NCI-H1436 (cell line): Measurements from ENCODE around the gene DYRK2.

Experiments
- DNase-seq: peaks from one replicate; lab custom pipeline; 2025; lab: John Stamatoyannopoulos, UW

Gene DYRK2

DNA sequence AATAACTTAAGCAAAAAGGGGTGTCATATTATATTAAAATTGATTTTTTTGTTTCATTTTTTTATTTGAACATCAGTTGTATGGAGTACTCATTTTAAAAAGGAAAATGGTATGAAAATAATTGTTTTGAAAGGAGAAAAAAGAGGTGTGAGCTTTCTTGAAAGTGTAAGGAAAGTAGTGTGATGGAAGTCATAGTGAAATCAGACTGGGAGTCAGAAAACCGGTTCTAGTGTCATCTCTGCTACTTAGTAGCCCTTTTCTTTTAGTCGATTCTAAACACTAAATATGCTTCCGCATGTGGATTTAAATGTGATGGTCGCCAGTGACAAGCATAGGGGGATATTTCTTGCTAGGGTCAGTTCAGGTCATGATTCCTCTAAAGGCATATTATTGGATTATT is 1.8 kb upstream of the DYRK2 start:
- DNase-seq: no peak

DNA sequence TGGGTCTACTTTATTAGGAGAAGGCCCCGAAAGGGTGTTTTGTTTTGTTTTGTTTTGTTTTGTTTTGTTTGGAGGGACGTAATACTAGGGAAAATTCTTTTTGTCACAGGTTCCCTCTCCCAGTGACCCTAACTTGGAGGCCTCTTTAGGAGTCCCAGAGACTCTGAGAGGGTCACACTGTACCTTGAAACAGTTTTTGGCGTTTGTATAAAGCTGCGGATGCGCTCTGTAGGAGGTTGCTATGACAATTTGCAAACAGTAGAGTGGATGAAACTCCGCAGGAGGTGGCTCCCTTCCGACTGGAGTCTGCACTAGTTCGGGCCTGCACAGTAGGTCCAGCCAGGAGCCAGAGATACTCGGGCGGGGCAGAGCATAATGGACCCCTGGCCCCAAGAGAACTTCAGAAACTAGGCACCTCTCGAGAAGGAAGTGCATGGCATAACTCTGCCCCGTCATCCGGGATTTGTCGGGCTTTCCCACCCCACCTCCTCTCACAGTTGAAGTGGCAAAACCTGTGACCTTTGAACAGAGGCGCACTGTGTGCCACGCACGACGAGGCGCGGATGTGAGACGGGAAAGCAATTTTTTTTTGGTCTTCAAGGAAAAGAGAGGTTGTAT is 1.3 kb upstream of the DYRK2 start:
- DNase-seq: no peak

DNA sequence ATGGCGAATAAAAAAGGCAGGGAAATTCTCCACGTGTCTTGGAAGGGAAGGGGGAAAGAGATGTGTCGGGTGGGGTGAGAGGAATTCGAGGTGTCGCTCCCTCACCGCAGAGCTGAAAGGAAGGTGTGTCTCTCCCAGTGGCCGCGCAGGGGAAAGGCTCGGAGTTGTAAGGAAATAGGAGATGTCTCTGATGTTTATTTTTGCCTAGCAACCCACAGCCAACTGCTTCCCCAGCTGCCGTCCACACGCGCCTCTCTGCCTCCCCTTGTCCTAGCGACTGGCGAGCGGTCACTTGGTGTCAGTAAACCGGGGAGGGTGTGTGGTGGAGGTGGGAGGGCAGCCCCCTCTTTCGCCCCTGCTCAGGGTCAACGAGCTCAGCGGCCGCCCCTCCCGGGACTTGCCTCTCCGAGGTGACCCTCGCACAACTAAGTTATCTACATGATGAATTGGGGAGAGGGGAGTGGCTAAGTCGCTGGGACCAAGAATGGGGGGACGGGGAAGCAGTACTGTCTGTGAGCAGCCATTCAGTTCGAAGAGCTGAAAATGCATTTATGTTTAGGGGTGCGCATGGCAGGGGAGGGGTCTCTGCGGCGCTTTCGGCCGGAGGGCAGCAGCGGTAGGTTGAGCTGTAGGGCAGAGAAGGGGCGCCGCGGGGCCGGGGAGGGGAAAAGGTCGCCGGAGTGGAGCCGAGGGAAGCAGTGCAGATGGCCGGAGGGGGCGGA is 585 bp upstream of the DYRK2 start:
- peak; percentile 65 for DNase-seq

DNA sequence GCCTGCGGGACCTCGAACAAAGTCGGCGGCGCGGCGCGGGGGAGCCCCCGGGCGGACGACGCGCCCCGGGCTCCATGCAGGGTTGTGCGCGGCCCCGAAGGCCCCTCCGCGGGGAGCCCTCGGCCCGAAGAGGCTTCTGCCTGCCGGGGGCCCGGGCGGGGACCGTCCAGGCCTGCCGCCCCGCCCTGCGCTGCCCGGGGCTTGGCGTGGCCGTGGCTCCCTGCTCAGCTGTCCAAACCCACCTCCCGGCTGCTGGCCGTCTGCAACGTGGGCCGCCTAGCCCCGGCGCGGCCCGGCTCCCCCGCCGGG is 670 bp downstream of the DYRK2 start:
- no peak for DNase-seq

DNA sequence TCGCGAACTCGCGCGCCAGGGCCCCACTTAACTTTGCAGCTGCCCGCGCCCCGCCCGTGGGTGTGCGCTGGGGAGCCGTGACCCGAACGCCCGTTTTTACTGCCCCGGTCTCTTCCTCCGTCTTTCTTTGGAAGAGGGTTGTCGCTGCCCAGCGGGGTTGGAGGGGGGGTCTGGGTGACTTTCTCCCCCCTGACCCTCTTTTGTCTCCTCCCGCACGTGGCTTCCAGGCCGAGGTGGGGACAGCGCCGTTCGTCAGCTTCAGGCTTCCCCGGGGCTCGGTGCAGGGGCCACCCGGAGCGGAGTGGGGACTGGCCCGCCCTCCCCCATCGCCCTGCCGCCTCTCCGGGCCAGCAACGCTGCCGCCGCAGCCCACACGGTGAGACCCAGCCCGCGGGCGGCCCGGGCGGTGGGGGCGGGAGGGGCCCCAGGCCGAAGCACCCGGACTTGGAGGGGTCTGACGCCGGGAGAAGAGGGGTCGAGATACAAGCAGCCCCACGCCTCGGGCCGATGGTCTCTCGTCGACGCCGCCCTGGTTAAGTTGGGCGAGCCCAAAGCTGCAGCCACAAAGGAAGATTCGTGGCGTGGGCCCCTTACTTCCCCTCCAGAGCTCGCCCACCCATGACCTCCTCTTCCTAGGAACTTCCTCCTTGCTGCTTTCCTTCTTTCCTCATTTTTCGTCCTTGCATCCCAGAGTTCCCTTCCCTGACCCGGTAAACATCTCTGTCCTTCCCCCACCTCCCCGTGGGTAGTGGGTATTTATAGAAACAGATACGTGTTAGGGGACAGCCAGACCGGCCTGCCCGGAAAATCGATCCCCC is 1.2 kb downstream of the DYRK2 start:
- no peak for DNase-seq

DNA sequence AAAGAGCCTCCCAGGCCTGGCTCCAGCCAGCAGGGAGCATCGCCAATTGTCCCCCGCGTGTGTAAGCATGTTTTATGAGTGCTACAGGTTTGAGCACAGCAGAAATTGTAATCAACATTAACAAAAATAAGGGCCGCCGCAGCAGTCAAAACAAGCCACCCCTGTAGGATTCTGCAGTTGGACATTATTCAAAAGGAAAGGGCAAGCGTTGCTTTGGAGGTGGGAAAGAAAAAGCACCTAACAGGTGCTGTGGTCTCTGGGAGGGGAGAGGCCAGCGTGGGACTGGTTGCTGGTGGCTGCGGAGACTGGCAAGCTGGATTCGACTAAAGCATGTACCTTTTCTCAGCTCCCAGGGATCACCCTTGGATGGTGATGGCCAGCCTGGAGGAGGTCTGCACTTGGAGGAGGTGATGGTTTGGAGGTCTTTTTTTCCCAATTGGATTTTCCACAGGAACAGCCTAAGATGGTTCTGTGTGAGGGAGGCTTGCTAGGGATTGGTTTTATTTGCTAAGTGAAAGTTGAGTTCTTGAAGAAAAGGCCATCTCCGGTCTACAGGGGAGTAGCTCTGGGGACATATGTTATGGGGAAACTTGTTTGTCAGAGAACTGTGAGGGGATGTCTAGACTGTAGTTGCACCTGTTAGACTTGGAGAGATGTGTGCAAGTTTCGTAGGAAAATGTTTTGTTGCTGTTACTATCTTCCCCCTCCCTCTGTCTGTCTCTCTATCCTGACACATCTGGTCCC is 2.0 kb downstream of the DYRK2 start:
- no peak for DNase-seq

DNA sequence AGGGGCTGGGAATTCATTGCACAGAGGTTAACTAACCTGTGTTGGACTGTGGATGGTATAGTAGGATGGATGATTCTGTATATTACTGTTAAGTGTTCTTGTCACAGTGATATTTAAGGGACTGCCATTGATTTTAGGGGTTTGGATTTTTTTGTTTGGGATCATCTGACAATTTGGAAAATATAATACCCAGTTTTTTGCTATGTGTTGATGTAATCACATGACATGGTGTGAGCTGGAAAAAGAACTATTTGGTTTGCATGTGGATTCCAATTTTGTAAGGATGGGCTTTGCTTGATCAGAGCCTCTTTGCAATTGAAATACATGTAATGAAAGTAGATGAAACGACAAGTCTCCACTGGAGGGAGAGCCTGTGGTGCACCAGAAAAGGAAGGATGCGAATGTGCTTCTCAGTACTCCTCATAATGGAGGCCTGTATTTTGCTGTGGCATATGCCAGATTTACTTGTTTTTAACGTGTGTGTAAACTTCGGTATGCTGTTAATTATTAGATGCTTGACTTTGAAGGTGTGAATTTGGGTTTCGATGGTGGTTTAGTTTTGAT is 2.7 kb downstream of the DYRK2 start:
- no peak for DNase-seq

DNA sequence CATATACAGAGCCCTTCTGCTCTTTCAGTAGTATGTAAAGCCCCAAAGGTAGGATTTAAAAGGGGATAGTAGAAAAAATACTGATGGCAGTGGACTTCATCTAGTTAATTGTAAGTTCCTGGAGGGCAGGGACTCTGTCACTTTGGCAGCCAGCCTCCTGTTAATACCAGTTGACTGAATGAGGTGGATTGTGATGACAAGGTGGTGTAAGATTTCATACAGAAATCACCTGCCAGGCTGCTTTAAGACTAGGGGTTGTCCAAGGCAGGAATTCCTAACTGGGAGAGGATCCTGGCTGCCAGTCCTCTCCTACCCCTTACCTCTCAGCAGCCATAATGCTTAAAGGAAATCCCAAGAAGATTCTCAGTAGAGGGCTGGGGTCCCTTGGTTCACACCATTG is 7.3 kb downstream of the DYRK2 start:
- no peak for DNase-seq

DNA sequence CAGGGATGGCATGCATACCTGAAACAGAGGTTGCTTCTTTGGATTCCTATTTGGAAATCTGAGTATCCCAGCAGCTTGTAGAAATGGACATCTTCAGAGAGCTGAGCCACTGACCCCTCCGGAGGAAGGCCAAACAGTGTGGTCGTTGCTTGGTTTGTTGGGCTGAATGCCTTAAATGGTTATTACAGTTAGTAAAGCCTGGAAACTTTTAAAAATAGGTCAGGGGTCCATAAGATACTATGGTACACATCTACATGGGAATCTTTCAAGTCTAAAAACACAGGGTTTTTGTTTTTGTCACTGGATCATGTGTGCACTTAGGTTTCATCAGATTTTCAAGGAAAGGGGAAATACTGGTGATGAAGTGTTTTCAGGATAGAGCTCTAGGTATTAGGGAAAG is 7.7 kb downstream of the DYRK2 start:
- no peak for DNase-seq

DNA sequence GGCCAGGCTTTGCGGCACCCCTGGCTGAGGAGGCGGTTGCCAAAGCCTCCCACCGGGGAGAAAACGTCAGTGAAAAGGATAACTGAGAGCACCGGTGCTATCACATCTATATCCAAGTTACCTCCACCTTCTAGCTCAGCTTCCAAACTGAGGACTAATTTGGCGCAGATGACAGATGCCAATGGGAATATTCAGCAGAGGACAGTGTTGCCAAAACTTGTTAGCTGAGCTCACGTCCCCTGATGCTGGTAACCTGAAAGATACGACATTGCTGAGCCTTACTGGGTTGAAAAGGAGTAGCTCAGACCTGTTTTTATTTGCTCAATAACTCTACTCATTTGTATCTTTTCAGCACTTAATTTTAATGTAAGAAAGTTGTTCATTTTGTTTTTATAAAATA is 9.9 kb downstream of the DYRK2 start:
- DNase-seq: no peak

DNA sequence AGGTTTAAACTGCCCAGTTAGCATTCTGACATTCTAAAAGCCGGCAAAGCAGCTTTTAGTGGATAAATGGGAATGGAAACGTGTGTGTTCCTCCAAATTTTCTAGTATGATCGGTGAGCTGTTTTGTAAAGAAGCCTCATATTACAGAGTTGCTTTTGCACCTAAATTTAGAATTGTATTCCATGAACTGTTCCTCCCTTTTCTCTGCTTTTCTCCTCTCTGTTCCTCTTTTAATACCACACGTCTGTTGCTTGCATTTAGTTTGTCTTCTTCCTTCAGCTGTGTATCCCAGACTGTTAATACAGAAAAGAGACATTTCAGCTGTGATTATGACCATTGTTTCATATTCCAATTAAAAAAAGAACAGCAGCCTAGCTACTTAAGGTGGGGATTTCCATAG is 10.7 kb downstream of the DYRK2 start:
- no peak for DNase-seq

DNA sequence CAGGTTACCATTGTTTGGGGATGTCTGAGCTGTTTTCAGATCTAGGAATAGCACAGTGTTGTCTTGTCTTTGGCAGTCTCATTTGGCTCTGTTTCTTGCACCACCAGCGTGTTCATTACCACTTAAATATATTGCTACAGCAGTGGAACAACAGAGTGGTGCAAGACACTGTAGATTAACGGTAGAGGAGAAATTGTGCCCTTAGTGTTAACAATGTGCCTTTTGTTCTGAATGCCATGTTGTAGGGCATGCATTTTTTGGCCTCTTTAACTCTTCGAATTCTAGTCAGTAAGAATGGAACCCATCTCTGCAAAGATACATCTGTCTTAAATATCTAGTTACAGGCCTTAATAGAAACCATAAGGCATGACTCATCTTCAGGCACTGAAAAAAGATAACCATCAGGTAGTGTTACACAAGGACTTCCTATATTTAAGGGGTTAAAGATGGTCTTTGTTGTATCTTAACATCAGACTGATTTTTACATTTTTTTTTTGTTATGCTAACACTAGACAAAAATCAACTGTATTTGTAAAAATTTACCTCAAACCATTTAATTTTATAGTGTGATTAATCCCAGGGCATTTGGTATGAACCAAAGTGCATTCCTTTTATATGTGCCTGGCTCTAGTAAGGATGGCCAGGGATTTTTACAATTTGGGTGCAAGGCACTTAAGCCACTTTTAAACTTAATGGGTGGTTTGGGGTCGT is 12.9 kb downstream of the DYRK2 start:
- DNase-seq: no peak

DNA sequence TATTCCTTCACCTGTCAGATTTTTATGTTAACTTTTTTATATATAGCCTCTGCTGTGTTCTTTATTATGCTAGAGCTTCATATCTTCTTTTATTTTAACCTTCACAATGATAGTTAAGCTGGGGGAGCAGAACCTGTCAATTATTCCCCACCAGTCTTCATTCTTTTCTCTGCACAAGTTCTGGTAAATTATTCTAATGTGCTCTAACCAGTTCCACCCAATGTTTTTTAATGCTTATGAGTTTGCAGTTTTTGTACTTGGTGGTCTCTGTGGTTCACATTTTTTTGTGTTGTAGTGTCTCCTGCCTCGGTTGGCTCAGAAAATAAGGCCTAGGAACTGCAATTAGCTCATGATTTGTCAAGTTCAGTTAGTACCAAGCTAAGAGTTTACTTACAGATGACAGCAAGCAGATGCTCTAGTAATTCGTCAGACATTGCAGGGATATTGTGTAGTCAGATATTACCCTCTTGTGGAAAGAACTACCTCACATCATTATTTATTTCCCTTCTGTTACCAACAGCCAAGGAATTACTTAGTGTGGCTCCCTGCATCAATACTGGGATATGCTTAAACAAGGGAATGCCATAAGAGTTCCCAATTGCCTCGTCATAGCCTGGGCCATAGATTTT is 14.5 kb downstream of the DYRK2 start:
- DNase-seq: no peak

DNA sequence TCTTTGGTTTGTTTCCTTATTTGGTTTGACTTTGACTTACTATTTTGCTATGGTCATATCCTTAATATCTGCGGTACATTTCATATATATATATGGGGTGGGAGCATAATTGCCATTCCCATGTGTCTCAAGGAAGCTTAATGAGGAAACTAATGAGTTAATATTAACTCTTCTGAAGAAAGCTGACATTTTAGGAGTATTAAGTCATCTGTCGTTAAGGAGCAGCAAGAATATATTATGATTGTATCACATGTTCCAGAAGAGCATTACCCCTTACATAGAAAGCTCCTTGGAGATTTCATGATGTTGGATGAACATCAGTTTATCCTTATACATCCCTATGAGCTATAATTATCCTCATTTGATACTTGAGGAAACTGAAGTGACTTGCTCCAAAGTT is 15.6 kb downstream of the DYRK2 start:
- no peak for DNase-seq

DNA sequence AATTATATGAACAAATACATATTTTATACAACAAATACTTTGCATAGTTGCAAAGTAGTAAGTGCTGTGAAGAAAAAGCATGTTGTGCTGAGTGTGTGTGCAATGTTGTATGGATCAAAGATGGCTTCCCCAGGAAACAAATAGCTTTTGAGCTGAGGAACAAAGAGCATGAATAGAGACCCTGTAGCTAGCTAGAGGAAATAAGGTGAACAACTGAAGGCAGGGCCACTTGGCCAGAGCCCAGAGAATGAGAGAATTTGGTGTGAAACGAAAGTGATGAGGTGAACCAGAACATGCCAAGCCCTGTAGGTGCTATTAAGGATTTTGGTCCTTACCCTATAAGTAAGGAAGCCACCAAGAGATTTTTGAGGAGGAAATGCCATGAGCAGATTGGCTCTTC is 17.1 kb downstream of the DYRK2 start:
- no peak for DNase-seq

DNA sequence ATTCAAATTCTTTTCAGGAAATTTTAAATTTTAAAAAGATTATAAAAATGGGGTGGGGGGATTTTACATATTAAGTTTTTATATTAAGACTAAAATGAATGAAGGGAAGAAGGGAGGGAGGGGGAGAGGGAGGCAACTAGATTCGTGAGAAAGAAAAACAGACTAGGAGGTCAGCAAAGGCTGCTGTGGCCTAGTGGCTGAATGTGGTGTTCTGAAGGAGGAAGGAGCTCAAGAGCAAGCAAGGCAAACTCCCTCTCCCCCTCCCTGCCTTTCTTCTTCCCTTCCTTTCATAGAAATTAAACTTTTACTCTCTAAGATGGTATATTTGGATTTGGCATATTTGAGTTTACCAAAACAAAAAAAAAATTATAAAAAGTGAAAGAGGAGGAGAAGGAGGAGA is 18.1 kb downstream of the DYRK2 start:
- DNase-seq: no peak

DNA sequence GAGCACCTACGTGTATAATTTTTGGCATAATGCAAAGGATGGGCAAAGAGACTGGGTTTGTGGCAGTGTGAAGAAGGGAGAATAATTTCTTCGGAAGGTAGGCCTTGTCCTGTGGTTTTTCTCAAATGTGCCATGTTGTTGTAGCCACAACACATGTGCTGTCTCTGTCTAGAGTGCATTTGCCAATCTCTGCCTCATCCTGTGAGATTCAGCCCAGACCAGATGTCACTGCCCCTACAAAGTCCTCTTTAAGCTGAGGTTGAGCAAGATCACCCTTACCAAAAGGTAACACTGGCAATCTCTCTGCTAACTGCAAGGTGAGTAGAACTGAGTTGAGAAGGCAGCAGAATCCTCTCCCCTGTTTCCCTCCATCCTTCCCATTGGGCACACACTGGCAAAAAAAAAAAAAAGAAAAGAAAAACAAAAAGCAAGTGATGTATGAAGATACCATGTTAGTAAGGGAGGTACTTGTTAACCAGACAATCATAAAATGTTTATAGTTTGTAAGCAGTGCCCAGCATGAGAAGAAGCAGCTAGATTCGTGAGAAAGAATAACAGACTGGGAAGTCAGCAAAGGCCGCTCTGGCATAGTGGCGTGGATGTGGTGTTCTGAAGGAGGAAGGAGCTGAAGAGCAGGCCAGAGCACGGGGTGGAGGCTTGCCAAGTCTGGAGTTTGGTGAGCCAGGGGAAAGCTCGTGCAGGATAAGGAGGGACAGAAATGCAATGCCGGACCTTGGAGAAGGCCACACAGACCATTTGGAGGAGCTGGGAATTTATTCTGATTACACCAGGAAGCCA is 18.9 kb downstream of the DYRK2 start:
- DNase-seq: no peak

DNA sequence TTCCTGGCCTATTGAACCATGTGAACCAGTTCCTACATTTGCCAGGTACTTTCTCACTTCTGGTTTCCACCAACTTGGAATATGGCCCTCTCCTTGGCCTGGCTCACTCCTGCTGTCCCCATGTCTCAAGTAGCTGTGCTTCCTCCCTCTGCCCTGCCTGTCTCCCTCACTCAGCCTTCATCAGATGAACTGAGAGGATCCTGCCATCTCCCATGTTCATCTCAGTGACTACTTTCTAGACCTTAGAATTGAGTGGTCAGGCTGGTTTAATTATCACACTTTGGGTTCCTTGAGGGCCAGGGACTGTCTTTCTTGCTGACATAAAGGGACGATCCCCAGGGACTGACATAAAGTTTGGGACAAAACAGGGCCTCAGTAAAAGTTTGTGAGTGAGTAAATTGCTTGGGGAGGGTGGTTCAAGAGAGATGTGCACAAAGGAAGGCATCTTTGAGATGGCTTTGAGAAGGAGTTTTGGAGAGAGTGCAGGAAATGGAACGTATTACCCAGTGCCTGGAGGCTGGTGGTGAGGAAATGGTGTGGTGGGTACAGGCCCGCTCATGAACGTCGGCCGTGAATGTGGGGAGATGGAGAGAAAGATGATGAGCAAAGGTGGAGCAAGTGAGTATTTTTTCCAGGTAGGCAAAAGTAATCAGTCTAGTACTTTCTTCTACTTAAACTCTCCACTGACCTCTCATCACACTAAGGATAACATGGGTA is 20.8 kb downstream of the DYRK2 start:
- DNase-seq: no peak

DNA sequence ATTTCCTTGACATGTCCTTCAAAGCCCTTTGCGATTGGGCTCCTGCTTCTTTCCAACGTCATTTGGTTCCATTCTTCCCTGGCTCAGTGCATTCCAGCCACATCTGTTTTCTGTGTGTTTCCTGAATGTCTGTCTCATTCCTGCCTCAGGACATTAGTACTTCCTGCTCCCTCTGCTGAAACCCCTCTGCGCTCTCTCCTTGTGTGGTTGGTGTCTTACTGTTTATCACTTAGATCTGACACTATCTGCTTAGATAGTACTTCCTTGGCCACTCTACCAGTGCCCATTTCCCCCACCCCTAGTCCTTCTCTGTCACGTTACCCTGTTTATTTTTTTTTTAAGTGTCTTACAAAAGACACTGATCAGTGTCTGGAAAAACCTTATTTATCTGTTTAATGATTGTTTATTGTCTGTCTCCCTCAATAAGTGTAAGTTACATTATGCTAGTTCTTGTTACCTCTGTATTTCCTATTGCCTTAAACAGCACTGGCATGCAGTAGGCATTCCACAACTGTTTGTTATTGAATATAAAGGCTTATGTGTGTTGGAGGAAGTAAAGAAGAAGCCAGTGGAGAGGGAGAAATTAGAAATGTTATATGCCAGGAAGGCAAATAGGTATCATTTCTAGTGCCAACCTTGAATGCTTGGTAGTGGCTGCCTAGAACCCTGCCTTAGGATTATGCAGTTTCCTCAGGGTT is 21.5 kb downstream of the DYRK2 start:
- no peak for DNase-seq
